A673 (cell line): ENCODE data around the gene SLC30A2. TPM values are rescaled to one million over a fixed set of nuclear protein-coding genes. Genes with fewer than 3 reads are reported as not detected.

Experiments used
- BruUV-seq: library from RNA; stranded (reverse); fragments of 400-500 nt; replicated peaks from 2 replicates; lab custom pipeline; 2021; lab: Mats Ljungman, UMichigan
- CTCF ChIA-PET: fragments of 300-600 bp; sonication (Branson Sonifier 250); formaldehyde crosslinking; loops from one replicate; lab custom pipeline; 2022; ENCODE audit warnings: antibody characterized with exemption; lab: Charles Lee
- POLR2A ChIA-PET: fragments of 300-600 bp; sonication (Branson Sonifier 250); formaldehyde crosslinking; loops from one replicate; lab custom pipeline; 2022; ENCODE audit warnings: antibody characterized with exemption; ENCODE audit not compliant: low non-redundant PET; lab: Charles Lee
- DNase-seq: peaks from one replicate; pipeline ENCODE4 v3.0.0-alpha.2; 2015; ENCODE audit warnings: low spot score
- H3K27ac ChIP-seq: fragments of 200-600 bp; sonication (generic); 2 replicates; pipeline ENCODE4 v1.5.1; 2016; ENCODE audit warnings: mixed run types, low read depth, mild to moderate bottlenecking, mixed read lengths, antibody characterized with exemption, low read length; ENCODE audit not compliant: poor library complexity, severe bottlenecking
- H3K27me3 ChIP-seq: fragments of 200-600 bp; sonication (generic); replicated peaks from 2 replicates; pipeline ENCODE4 v1.6.1; 2017; ENCODE audit warnings: mixed run types, low read depth, mild to moderate bottlenecking, mixed read lengths, antibody characterized with exemption, low read length; ENCODE audit not compliant: insufficient read depth, poor library complexity
- H3K36me3 ChIP-seq: fragments of 200-600 bp; sonication (generic); 2 replicates; pipeline ENCODE4 v1.6.1; 2016; ENCODE audit warnings: mixed run types, mild to moderate bottlenecking, mixed read lengths, antibody characterized with exemption, low read length; ENCODE audit not compliant: insufficient read depth, poor library complexity, severe bottlenecking
- H3K4me1 ChIP-seq: fragments of 200-600 bp; sonication (generic); 2 replicates; pipeline ENCODE4 v1.6.1; 2017; ENCODE audit warnings: mixed run types, mild to moderate bottlenecking, mixed read lengths, antibody characterized with exemption, low read length; ENCODE audit not compliant: insufficient read depth, poor library complexity, severe bottlenecking
- H3K4me3 ChIP-seq: fragments of 200-600 bp; sonication (generic); 2 replicates; pipeline ENCODE4 v1.5.1; 2016; ENCODE audit warnings: low read depth, mixed run types, mild to moderate bottlenecking, mixed read lengths, low read length; ENCODE audit not compliant: poor library complexity, severe bottlenecking
- H3K9me3 ChIP-seq: fragments of 200-600 bp; sonication (generic); 2 replicates; pipeline ENCODE4 v1.6.1; 2016; ENCODE audit warnings: mixed run types, low read depth, mild to moderate bottlenecking, mixed read lengths, antibody characterized with exemption, low read length; ENCODE audit not compliant: poor library complexity, severe bottlenecking
- EZH2 ChIP-seq: fragments of 200-600 bp; sonication (generic); IDR thresholded peaks from 2 replicates; pipeline ENCODE4 v1.6.1; 2017; ENCODE audit warnings: borderline replicate concordance, low read depth, mild to moderate bottlenecking, mixed read lengths, antibody characterized with exemption, low read length; ENCODE audit not compliant: poor library complexity, severe bottlenecking
- intact Hi-C: fragments of 100-400 bp; cut with micrococcal nuclease; formaldehyde crosslinking; loops from one replicate; pipeline ENCODE4 v1.10.0; 2022; ENCODE audit not compliant: unreplicated experiment
- total RNA-seq: library from RNA; stranded (reverse); gene quantifications from 2 replicates; pipeline ENCODE4 v1.2.3, GENCODE V29; 2021
- TF ChIP-seq, protein P1 (sequence below): fragments of 300-800, 200-600 bp; sonication (generic); conservative IDR thresholded peaks from 2 replicates; pipeline ENCODE4 v1.5.1; 2017; ENCODE audit warnings: low read depth, mild to moderate bottlenecking, antibody characterized with exemption, low read length, moderate library complexity, mixed read lengths

The SLC30A2 gene
- total RNA-seq, 1 experiment from 2014 or later, result not detected

DNA sequence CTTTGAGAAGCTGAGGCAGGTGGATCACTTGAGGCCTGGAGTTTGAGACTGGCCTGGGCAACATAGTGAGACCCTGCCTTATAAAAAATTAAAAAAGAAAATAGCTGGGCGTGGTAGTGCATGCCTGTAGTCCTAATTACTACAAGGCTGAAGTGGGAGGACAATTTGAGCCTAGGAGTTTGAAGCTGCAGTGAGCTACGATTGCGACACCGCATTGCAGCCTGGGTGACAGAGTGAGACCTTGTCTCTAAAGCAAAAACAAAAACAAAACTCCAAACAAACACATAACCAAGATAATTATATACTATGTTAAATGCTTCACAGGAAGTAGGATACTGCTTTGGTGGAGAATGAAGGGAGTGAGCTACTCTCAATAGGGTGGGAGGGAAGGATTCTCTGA, 42.7 kb downstream of the SLC30A2 start:
- intact Hi-C loops, result no loop called here
- no TSS peak for BruUV-seq
- no peaks in the 10 kb centered on the region for H3K27me3 ChIP-seq
- no peaks in the 10 kb centered on the region for H3K9me3 ChIP-seq
- peaks cover 6% of the 10 kb centered on the region for H3K4me1 ChIP-seq
- no peaks in the 10 kb centered on the region for H3K36me3 ChIP-seq
- no peak for DNase-seq
- POLR2A ChIA-PET, result no interaction called here
- no peak overlapping the region for H3K4me3 ChIP-seq
- no peak overlapping the region for H3K27ac ChIP-seq
- no peak for TF ChIP-seq EZH2
- TF ChIP-seq, protein P1, sequence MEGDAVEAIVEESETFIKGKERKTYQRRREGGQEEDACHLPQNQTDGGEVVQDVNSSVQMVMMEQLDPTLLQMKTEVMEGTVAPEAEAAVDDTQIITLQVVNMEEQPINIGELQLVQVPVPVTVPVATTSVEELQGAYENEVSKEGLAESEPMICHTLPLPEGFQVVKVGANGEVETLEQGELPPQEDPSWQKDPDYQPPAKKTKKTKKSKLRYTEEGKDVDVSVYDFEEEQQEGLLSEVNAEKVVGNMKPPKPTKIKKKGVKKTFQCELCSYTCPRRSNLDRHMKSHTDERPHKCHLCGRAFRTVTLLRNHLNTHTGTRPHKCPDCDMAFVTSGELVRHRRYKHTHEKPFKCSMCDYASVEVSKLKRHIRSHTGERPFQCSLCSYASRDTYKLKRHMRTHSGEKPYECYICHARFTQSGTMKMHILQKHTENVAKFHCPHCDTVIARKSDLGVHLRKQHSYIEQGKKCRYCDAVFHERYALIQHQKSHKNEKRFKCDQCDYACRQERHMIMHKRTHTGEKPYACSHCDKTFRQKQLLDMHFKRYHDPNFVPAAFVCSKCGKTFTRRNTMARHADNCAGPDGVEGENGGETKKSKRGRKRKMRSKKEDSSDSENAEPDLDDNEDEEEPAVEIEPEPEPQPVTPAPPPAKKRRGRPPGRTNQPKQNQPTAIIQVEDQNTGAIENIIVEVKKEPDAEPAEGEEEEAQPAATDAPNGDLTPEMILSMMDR, result no peak
- CTCF ChIA-PET, result no interaction called here

DNA sequence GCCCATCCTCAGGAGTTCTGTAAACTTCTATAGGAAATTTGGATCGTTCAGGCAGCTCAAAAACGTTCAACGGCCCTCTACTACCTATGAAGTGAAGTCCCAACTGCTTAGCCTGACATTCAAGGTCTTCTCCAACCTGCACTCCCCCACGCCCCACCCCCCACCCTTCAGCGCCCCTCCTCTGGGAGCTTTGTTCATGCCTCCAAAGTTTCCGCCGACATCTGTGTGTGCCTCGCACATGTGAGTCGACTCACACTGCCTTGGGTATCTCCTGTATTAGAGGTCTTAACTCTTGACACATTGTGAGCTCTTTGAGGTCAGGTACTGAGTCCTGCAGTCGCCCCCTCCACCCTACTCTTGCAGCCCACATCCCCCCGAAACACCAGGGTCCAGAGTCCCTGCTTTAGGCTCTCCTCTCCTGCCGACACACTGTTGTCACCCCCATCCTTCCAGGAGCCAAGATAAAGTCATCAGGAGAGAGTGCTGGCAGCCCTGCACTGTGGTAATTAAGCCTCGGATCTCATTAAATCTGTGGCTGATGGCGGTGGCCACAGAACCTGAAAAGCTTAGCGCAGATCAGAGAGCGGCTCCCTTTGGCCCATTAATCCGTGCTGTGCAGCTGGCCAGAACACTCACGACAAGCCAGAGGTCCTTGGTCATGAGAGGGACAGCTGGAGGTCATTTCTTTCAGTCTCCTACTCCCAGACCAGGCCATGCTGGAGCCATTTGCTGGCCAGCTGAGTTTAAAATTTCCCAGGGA, 46.7 kb downstream of the SLC30A2 start:
- intact Hi-C loops, result loop anchor here (10.0 kb wide), 1 partner anchor 164 kb away; no protein-coding TSS in a partner anchor

More for the DNA sequence above, 46.7 kb downstream of the SLC30A2 start:
- Histone ChIP-seq H3K27me3 (no peaks in the 10 kb centered on the region), H3K27ac (no peak overlapping the region), H3K36me3 (no peaks in the 10 kb centered on the region), H3K4me1 (peaks cover 13% of the 10 kb centered on the region), H3K9me3 (no peaks in the 10 kb centered on the region), H3K4me3 (no peak overlapping the region)
- ChIA-PET CTCF (interaction anchor here (0.6 to 1.3 kb wide), 2 partner anchors 11 to 104 kb away, joined by 5 to 6 read pairs; no protein-coding TSS in a partner anchor), POLR2A (no interaction called here)
- no peak for DNase-seq
- TF ChIP-seq, protein P1, result no peak
- TF ChIP-seq EZH2, result no peak
- no TSS peak for BruUV-seq
